NB4 (cell line): ENCODE data around the gene TOB1.
"Not testable (repeated sequence)": the region's sequence is repeated elsewhere in the genome, so short reads cannot be mapped to it uniquely, and the experiment has no call there.

Source experiments
- DNase-seq: peaks from one replicate; pipeline ENCODE4 v3.0.0; 2010; ENCODE audit warnings: low read depth
- H3K4me3 ChIP-seq: one replicate; pipeline ENCODE4 v1.5.1; 2011; ENCODE audit warnings: mild to moderate bottlenecking, low read depth, low read length, moderate library complexity
- CTCF ChIP-seq: IDR thresholded peaks from one replicate; pipeline ENCODE4 v1.5.1; 2012; ENCODE audit warnings: low read depth, low read length
- MAX ChIP-seq: IDR thresholded peaks from 2 replicates; pipeline ENCODE4 v1.6.1; 2011; ENCODE audit warnings: low read depth, low read length
- MYC ChIP-seq: IDR thresholded peaks from 2 replicates; pipeline ENCODE4 v1.6.1; 2011; ENCODE audit warnings: low read depth, low read length
- POLR2A ChIP-seq: IDR thresholded peaks from 2 replicates; pipeline ENCODE4 v1.6.1; 2011; ENCODE audit warnings: mild to moderate bottlenecking; ENCODE audit not compliant: insufficient read length; ENCODE audit errors: extremely low read depth

The TOB1 gene

GRCh38 chr17:50863221-50863843 lies 2.8 kb downstream of the TOB1 start:
- DNase-seq, result peak; percentile 64
- no peak overlapping the region for H3K4me3 ChIP-seq
- TF ChIP-seq CTCF (peak; percentile 65), POLR2A (no peak), MAX (no peak)

- no peak overlapping the region for H3K4me3 ChIP-seq
- TF ChIP-seq MYC (no peak), CTCF (no peak), POLR2A (no peak), MAX (no peak)
- no peak for DNase-seq
These were observed 4.2 kb downstream of the TOB1 start for GRCh38 chr17:50861822-50862528.

- TF ChIP-seq MAX, result no peak
- TF ChIP-seq POLR2A, result no peak
- TF ChIP-seq CTCF, result no peak
- no peak for TF ChIP-seq MYC
- no peak for DNase-seq
- no peak overlapping the region for H3K4me3 ChIP-seq
These were observed 4.8 kb downstream of the TOB1 start for GRCh38 chr17:50861334-50861676.

- H3K4me3 ChIP-seq, DNase-seq: not testable (repeated sequence)
These were observed 6.4 kb downstream of the TOB1 start for GRCh38 chr17:50859727-50860126.

- DNase-seq, result no peak
These were observed 7.5 kb downstream of the TOB1 start for GRCh38 chr17:50858486-50859225.

More at GRCh38 chr17:50858486-50859225, 7.5 kb downstream of the TOB1 start:
- H3K4me3 ChIP-seq, result no peak overlapping the region
- TF ChIP-seq MAX, result no peak
- no peak for TF ChIP-seq CTCF
- TF ChIP-seq POLR2A, result no peak
- no peak for TF ChIP-seq MYC
